Spleen (tissue), 7 donors: ENCODE data around the gene CHPF.

ENCODE experiments used
- POLR2A ChIP-seq, 3 donors: fragments of 450-650 bp; IDR thresholded peaks; one replicate each; pipeline ENCODE4 v1.5.1; 2017; ENCODE audit warnings: antibody characterized with exemption in 3 of 3, mild to moderate bottlenecking in 1 of 3
- TF ChIP-seq, protein P1 (sequence below), 11 experiments: fragments of 200-600 bp in 7 of 11; fragments of 450-650 bp in 4 of 11; sonication (generic) in 4 of 11; IDR thresholded peaks in 8 of 11; conservative IDR thresholded peaks in 3 of 11; 1 replicate in 7 of 11; 2 replicates in 4 of 11; pipeline versions ENCODE4 v1.4.0 to v1.8.0; 2016 to 2021; ENCODE audit warnings: antibody characterized with exemption in 11 of 11, inconsistent platforms in 4 of 11, mild to moderate bottlenecking in 1 of 11
- donor health status: DM: no; HTN: no; CAD: no; lungs with moderate emphysema.
- donor health status: DM: no; HTN: no; CAD: no.
- donor health status: DM: no; HTN: no; CAD: no.

DNA sequence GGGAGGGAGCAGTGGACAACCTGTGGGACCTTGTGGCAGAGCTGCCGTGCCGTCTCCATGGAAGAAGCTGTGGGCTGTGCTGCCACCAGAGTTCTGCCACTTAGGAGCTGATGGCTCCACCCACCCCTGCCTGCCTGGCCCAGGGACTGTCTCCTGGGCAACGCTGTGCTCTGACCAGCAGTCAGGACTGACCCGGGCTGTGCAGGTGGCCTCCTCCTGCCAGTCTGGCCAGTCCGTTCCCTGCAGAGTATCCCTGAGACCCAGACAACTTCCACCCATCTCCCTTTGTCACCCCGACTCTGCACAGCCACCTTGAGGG is 16.6 kb downstream of the CHPF start:
- no peak for TF ChIP-seq POLR2A (IDR thresholded peaks at IDR 0.05)
- TF ChIP-seq, protein P1, sequence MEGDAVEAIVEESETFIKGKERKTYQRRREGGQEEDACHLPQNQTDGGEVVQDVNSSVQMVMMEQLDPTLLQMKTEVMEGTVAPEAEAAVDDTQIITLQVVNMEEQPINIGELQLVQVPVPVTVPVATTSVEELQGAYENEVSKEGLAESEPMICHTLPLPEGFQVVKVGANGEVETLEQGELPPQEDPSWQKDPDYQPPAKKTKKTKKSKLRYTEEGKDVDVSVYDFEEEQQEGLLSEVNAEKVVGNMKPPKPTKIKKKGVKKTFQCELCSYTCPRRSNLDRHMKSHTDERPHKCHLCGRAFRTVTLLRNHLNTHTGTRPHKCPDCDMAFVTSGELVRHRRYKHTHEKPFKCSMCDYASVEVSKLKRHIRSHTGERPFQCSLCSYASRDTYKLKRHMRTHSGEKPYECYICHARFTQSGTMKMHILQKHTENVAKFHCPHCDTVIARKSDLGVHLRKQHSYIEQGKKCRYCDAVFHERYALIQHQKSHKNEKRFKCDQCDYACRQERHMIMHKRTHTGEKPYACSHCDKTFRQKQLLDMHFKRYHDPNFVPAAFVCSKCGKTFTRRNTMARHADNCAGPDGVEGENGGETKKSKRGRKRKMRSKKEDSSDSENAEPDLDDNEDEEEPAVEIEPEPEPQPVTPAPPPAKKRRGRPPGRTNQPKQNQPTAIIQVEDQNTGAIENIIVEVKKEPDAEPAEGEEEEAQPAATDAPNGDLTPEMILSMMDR (IDR thresholded peaks at IDR 0.05 in 8 of 11, conservative IDR thresholded peaks at IDR 0.05 in 3 of 11): no peak
